ENCODE data around the gene OR5M8.

Gene OR5M8

GRCh38 chr11:56491270-56491669, at the start of gene OR5M8:
OR5M8 (minus strand) TSS chr11:56491370; CDS start chr11:56491370, 0 bp downstream.
- Mint-ChIP-seq H3K9me3 (peaks cover 20% of the 10 kb centered on the region), H3K4me1 (ENCODE audit: low read depth) (no peaks in the 10 kb centered on the region), H3K27me3 (no peaks in the 10 kb centered on the region), H3K4me3 (no peak within 1 kb of the TSS), H3K27ac (no peak within 1 kb of the TSS), H3K36me3 (ENCODE audit: low read depth) (no peaks in the 10 kb centered on the region)
- intact Hi-C loops (cut with micrococcal nuclease): no loop called here

GRCh38 chr11:56533054-56533740, 42.0 kb upstream of the OR5M8 start:
- intact Hi-C loops (cut with micrococcal nuclease): no loop called here
- H3K9me3 Mint-ChIP-seq: no peaks in the 10 kb centered on the region
- H3K27ac Mint-ChIP-seq: no peak overlapping the region
- H3K4me3 Mint-ChIP-seq: no peak overlapping the region
- no peaks in the 10 kb centered on the region for H3K27me3 Mint-ChIP-seq
- no peaks in the 10 kb centered on the region for H3K4me1 Mint-ChIP-seq (ENCODE audit: low read depth)
- H3K36me3 Mint-ChIP-seq (ENCODE audit: low read depth): no peaks in the 10 kb centered on the region

- intact Hi-C loops (cut with micrococcal nuclease): no loop called here
- Mint-ChIP-seq H3K27ac (no peak overlapping the region), H3K36me3 (ENCODE audit: low read depth) (no peaks in the 10 kb centered on the region), H3K4me3 (no peak overlapping the region), H3K9me3 (no peaks in the 10 kb centered on the region), H3K4me1 (ENCODE audit: low read depth) (no peaks in the 10 kb centered on the region), H3K27me3 (no peaks in the 10 kb centered on the region)
Observed at GRCh38 chr11:56531856-56532255, 40.7 kb upstream of the OR5M8 start.

GRCh38 chr11:56522008-56522407, 30.8 kb upstream of the OR5M8 start:
- Mint-ChIP-seq H3K4me1 (ENCODE audit: low read depth) (no peaks in the 10 kb centered on the region), H3K27ac (no peak overlapping the region), H3K9me3 (peaks cover 10% of the 10 kb centered on the region), H3K27me3 (no peaks in the 10 kb centered on the region), H3K36me3 (ENCODE audit: low read depth) (no peaks in the 10 kb centered on the region), H3K4me3 (no peak overlapping the region)
- intact Hi-C loops (cut with micrococcal nuclease): no loop called here

- H3K27me3 Mint-ChIP-seq: no peaks in the 10 kb centered on the region
- intact Hi-C loops (cut with micrococcal nuclease): no loop called here
- peaks cover 32% of the 10 kb centered on the region for H3K9me3 Mint-ChIP-seq
- H3K4me3 Mint-ChIP-seq: no peak overlapping the region
- H3K27ac Mint-ChIP-seq: no peak overlapping the region
- no peaks in the 10 kb centered on the region for H3K36me3 Mint-ChIP-seq (ENCODE audit: low read depth)
- H3K4me1 Mint-ChIP-seq (ENCODE audit: low read depth): no peaks in the 10 kb centered on the region
Observed at GRCh38 chr11:56513280-56513679, 22.1 kb upstream of the OR5M8 start.

GRCh38 chr11:56509439-56509838, 18.3 kb upstream of the OR5M8 start:
- intact Hi-C loops (cut with micrococcal nuclease): no loop called here
- no peak overlapping the region for H3K27ac Mint-ChIP-seq
- no peaks in the 10 kb centered on the region for H3K36me3 Mint-ChIP-seq (ENCODE audit: low read depth)
- H3K9me3 Mint-ChIP-seq: peaks cover 33% of the 10 kb centered on the region
- no peaks in the 10 kb centered on the region for H3K4me1 Mint-ChIP-seq (ENCODE audit: low read depth)
- H3K27me3 Mint-ChIP-seq: no peaks in the 10 kb centered on the region
- no peak overlapping the region for H3K4me3 Mint-ChIP-seq

GRCh38 chr11:56497010-56497409, 5.8 kb upstream of the OR5M8 start:
- H3K27ac Mint-ChIP-seq: no peak overlapping the region
- intact Hi-C loops (cut with micrococcal nuclease): no loop called here
- no peaks in the 10 kb centered on the region for H3K4me1 Mint-ChIP-seq (ENCODE audit: low read depth)
- H3K27me3 Mint-ChIP-seq: no peaks in the 10 kb centered on the region
- H3K36me3 Mint-ChIP-seq (ENCODE audit: low read depth): no peaks in the 10 kb centered on the region
- H3K9me3 Mint-ChIP-seq: peaks cover 33% of the 10 kb centered on the region
- H3K4me3 Mint-ChIP-seq: no peak overlapping the region

GRCh38 chr11:56495117-56495516, 3.9 kb upstream of the OR5M8 start:
- no peaks in the 10 kb centered on the region for H3K27me3 Mint-ChIP-seq
- no peak overlapping the region for H3K4me3 Mint-ChIP-seq
- intact Hi-C loops (cut with micrococcal nuclease): no loop called here
- peaks cover 39% of the 10 kb centered on the region for H3K9me3 Mint-ChIP-seq
- no peaks in the 10 kb centered on the region for H3K4me1 Mint-ChIP-seq (ENCODE audit: low read depth)
- H3K36me3 Mint-ChIP-seq (ENCODE audit: low read depth): no peaks in the 10 kb centered on the region
- no peak overlapping the region for H3K27ac Mint-ChIP-seq

GRCh38 chr11:56486801-56487200, 4.4 kb downstream of the OR5M8 start:
- peaks cover 18% of the 10 kb centered on the region for H3K9me3 Mint-ChIP-seq
- H3K4me1 Mint-ChIP-seq (ENCODE audit: low read depth): no peaks in the 10 kb centered on the region
- no peaks in the 10 kb centered on the region for H3K36me3 Mint-ChIP-seq (ENCODE audit: low read depth)
- H3K4me3 Mint-ChIP-seq: no peak overlapping the region
- H3K27me3 Mint-ChIP-seq: no peaks in the 10 kb centered on the region
- H3K27ac Mint-ChIP-seq: no peak overlapping the region
- intact Hi-C loops (cut with micrococcal nuclease): no loop called here

GRCh38 chr11:56474729-56475235, 16.4 kb downstream of the OR5M8 start:
- H3K4me3 Mint-ChIP-seq: no peak overlapping the region

GRCh38 chr11:56473252-56473651, 17.9 kb downstream of the OR5M8 start, which contains the start of gene OR5M3:
OR5M3 (minus strand) TSS chr11:56473352; CDS start chr11:56470497, 2,855 bp downstream.
- Mint-ChIP-seq H3K4me3 (no peak within 1 kb of the TSS), H3K27ac (no peak within 1 kb of the TSS), H3K9me3 (no peaks in the 10 kb centered on the region), H3K27me3 (no peaks in the 10 kb centered on the region), H3K4me1 (ENCODE audit: low read depth) (no peaks in the 10 kb centered on the region), H3K36me3 (ENCODE audit: low read depth) (no peaks in the 10 kb centered on the region)
- intact Hi-C loops (cut with micrococcal nuclease): no loop called here

More at GRCh38 chr11:56474729-56475235, 16.4 kb downstream of the OR5M8 start:
- H3K36me3 Mint-ChIP-seq (ENCODE audit: low read depth): no peaks in the 10 kb centered on the region
- no peaks in the 10 kb centered on the region for H3K4me1 Mint-ChIP-seq (ENCODE audit: low read depth)
- no peak overlapping the region for H3K27ac Mint-ChIP-seq
- no peaks in the 10 kb centered on the region for H3K27me3 Mint-ChIP-seq
- H3K9me3 Mint-ChIP-seq: peaks cover 8% of the 10 kb centered on the region
- intact Hi-C loops (cut with micrococcal nuclease): no loop called here

GRCh38 chr11:56457076-56457475, 34.1 kb downstream of the OR5M8 start:
- Mint-ChIP-seq H3K9me3 (no peaks in the 10 kb centered on the region), H3K27me3 (no peaks in the 10 kb centered on the region)
- intact Hi-C loops (cut with micrococcal nuclease): no loop called here

GRCh38 chr11:56453521-56453920, 37.6 kb downstream of the OR5M8 start:
- Mint-ChIP-seq H3K4me3 (no peak overlapping the region), H3K36me3 (ENCODE audit: low read depth) (no peaks in the 10 kb centered on the region), H3K4me1 (ENCODE audit: low read depth) (no peaks in the 10 kb centered on the region), H3K27ac (no peak overlapping the region), H3K9me3 (no peaks in the 10 kb centered on the region), H3K27me3 (no peaks in the 10 kb centered on the region)
- intact Hi-C loops (cut with micrococcal nuclease): no loop called here

More at GRCh38 chr11:56457076-56457475, 34.1 kb downstream of the OR5M8 start:
- Mint-ChIP-seq H3K27ac (no peak overlapping the region), H3K4me1 (ENCODE audit: low read depth) (no peaks in the 10 kb centered on the region), H3K36me3 (ENCODE audit: low read depth) (no peaks in the 10 kb centered on the region), H3K4me3 (no peak overlapping the region)
